GM12873 (cell line): ENCODE results near the gene HECTD1.

ENCODE experiments used
- TF ChIP-seq, protein P1 (sequence below): IDR thresholded peaks from 2 replicates; pipeline ENCODE4 v1.5.1; 2012; ENCODE audit warnings: low read depth, mild to moderate bottlenecking, moderate library complexity, low read length, control low read depth; ENCODE audit not compliant: insufficient read depth; ENCODE audit errors: missing control alignments

The HECTD1 gene

GRCh38 chr14:31206536-31207286, 882 bp downstream of the HECTD1 start:
- TF ChIP-seq, protein P1, sequence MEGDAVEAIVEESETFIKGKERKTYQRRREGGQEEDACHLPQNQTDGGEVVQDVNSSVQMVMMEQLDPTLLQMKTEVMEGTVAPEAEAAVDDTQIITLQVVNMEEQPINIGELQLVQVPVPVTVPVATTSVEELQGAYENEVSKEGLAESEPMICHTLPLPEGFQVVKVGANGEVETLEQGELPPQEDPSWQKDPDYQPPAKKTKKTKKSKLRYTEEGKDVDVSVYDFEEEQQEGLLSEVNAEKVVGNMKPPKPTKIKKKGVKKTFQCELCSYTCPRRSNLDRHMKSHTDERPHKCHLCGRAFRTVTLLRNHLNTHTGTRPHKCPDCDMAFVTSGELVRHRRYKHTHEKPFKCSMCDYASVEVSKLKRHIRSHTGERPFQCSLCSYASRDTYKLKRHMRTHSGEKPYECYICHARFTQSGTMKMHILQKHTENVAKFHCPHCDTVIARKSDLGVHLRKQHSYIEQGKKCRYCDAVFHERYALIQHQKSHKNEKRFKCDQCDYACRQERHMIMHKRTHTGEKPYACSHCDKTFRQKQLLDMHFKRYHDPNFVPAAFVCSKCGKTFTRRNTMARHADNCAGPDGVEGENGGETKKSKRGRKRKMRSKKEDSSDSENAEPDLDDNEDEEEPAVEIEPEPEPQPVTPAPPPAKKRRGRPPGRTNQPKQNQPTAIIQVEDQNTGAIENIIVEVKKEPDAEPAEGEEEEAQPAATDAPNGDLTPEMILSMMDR, result no peak

- TF ChIP-seq, protein P1, result no peak
Observed at GRCh38 chr14:31205681-31206535, 1.7 kb downstream of the HECTD1 start.

DNA sequence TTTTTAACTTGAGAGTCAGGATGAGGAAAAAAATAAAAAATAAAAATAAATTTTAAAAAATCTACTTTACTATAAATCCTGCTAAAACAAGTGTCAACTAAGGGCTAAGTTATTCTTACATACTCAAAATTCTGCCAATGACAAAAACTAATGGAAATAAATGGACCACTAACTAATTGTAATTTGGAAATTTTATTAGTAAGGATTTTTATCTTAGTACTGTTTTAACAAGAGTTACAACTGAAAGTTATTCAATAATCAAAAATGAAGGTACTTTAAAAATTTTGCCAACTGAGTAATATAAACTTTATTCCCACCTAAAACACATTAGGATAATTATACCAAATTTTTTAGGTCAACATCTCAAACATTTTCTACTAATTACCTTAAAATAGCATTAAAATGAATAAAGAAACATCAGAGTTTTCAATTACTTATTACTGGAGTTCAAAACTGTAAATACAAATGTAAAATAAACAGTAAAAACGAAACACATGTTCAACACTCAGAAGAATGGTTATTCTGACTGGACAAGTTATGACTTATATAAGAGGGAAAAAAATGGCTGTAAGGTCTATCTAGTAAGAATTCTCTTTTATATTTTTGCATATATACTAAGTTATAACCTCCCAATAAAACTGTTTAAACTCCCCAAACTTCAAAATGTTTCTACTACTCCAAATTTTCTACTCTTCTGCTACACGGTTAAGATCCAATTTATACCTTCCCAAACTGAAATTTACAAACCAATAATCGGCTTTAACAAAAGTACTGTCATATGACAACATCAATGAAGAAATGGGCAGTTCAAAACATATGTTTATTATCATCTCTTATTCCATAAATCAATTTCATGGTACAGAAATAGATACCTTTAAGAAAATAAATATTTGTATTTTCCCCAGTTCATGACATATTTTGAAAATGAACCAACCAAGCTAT, 2.7 kb downstream of the HECTD1 start:
- TF ChIP-seq, protein P1, result no peak

DNA sequence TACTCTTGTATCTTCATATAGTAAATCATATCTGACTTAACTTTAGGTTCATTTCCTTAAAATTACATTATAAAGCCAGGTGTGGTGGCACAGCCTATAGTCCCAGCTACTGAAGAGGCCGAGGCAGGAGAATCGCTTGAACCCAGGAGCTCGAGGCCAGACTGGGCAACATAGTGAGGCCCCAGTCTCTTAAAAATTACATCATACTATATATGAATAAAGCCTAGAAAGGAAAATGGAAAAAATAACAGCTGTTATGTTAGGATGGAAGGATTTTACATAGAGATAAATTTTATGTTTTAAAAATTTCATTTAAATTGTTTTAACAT, 4.2 kb downstream of the HECTD1 start:
- TF ChIP-seq, protein P1, result no peak

DNA sequence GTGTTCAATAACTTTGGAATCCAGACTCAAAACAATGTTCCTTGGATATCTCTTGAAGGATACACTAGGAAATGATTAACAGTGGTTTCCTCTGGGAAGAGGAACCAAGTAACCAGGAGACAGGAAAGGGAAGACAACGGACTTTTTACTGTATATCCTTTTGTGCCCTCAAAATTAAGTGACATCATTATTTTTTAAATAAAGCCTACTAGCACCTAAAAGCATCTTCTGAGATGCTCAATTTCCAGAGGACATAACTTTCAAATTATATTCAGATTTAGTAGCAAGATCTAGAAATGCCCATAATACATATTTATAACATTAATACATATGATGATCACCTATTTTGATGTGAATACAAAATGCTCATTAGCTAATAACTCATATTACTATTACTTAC, 6.5 kb downstream of the HECTD1 start:
- TF ChIP-seq, protein P1, result no peak

DNA sequence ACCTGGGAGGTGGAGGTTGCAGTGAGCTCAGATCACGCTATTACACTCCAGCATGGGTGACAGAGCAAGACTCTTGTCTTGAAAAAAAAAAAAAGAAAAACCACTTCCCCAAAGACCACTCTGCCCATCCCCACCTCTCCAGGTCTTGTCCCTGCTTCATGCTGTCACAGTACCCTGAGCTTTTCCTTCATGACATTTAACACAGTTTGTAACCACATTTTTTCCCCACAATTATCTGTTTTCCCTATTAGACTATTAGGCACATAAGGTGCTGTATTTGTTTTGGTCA, 6.9 kb downstream of the HECTD1 start:
- TF ChIP-seq, protein P1, result no peak

DNA sequence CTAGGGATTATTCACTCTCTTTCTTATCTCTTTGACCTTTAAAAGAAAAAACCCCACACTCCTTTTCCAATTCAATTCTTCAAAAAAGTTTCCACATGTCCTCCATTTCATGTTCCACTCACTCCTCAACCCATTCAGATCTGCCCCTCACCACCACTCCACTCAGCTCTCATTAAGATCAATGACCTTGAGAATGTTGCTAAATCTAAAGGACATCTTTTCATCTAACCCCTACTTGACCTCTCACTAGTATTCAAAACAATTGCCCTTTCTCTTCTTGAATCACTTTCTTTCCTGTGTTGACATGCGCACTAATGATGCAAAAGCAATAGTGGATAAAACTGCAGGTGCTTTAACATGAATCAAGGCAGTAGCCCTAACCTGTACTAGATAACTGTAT, 9.9 kb downstream of the HECTD1 start:
- TF ChIP-seq, protein P1, result no peak
